Thyroid gland (tissue), 4 donors: ENCODE measurements around the gene CCDC188.

Experiments
- CTCF ChIP-seq, 6 experiments: fragments of 200-600 bp in 3 of 6; fragments of 450-650 bp in 3 of 6; sonication (generic) in 3 of 6; IDR thresholded peaks; one replicate each; pipeline ENCODE4 v1.5.1; 2016 to 2019; ENCODE audit warnings: antibody characterized with exemption in 6 of 6, mild to moderate bottlenecking in 2 of 6, inconsistent platforms in 1 of 6, moderate library complexity in 1 of 6
- POLR2A ChIP-seq, 2 donors: fragments of 450-650 bp; IDR thresholded peaks; one replicate each; pipeline ENCODE4 v1.6.1; 2017; ENCODE audit warnings: antibody characterized with exemption in 2 of 2, mild to moderate bottlenecking in 2 of 2, moderate library complexity in 1 of 2

- TF ChIP-seq CTCF (IDR thresholded peaks at IDR 0.05) (no peak), POLR2A (IDR thresholded peaks at IDR 0.05) (no peak)
Measured at GRCh38 chr22:20137671-20138416, 13.0 kb downstream of the CCDC188 start.
